H1 (cell line): ENCODE measurements around the gene SNTG2.

ENCODE experiments used
- CHD2 ChIP-seq: IDR thresholded peaks from 2 replicates; pipeline ENCODE4 v1.6.1; 2012; ENCODE audit warnings: low read length, improper control_type of control experiment
- EZH2 ChIP-seq: fragments of 200-600 bp; sonication (generic); IDR thresholded peaks from 2 replicates; pipeline ENCODE4 v1.7.1; 2012; ENCODE audit warnings: low read depth, mild to moderate bottlenecking, moderate library complexity, low read length, inconsistent platforms; ENCODE audit not compliant: severe bottlenecking
- KDM1A ChIP-seq: fragments of 200-600, 300-600 bp; sonication (generic); IDR thresholded peaks from 2 replicates; pipeline ENCODE4 v1.7.1; 2016; ENCODE audit warnings: mild to moderate bottlenecking, low read length, borderline replicate concordance
- POLR2A ChIP-seq, 2 experiments: IDR thresholded peaks; 1 replicate in 1 of 2; 2 replicates in 1 of 2; pipeline ENCODE4 v1.6.1; 2011; ENCODE audit warnings: low read depth in 2 of 2, low read length in 2 of 2, mild to moderate bottlenecking in 2 of 2; ENCODE audit errors: control extremely low read depth in 1 of 2
- POLR2AphosphoS5 ChIP-seq: IDR thresholded peaks from 2 replicates; pipeline ENCODE4 v1.6.1; 2011; ENCODE audit warnings: low read depth, low read length
- POU5F1 ChIP-seq: IDR thresholded peaks from 2 replicates; pipeline ENCODE4 v1.6.1; 2011; ENCODE audit warnings: low read depth, mild to moderate bottlenecking, low read length, moderate library complexity
- RXRA ChIP-seq: IDR thresholded peaks from 2 replicates; pipeline ENCODE4 v1.6.1; 2011; ENCODE audit warnings: low read depth, mild to moderate bottlenecking, low read length, moderate library complexity; ENCODE audit not compliant: insufficient read depth
- SP1 ChIP-seq: IDR thresholded peaks from 2 replicates; pipeline ENCODE4 v1.6.1; 2011; ENCODE audit warnings: low read depth, low read length
- TF ChIP-seq, protein P1 (sequence below), 3 experiments: IDR thresholded peaks; 1 replicate in 2 of 3; 2 replicates in 1 of 3; pipeline versions ENCODE4 v1.5.1 to v1.6.1; 2011; ENCODE audit warnings: low read length in 3 of 3, mild to moderate bottlenecking in 3 of 3, inconsistent platforms in 2 of 3, low read depth in 1 of 3, moderate library complexity in 1 of 3; ENCODE audit not compliant: insufficient read depth in 1 of 3; ENCODE audit errors: control extremely low read depth in 1 of 3

- no peak for TF ChIP-seq EZH2
- TF ChIP-seq, protein P1, sequence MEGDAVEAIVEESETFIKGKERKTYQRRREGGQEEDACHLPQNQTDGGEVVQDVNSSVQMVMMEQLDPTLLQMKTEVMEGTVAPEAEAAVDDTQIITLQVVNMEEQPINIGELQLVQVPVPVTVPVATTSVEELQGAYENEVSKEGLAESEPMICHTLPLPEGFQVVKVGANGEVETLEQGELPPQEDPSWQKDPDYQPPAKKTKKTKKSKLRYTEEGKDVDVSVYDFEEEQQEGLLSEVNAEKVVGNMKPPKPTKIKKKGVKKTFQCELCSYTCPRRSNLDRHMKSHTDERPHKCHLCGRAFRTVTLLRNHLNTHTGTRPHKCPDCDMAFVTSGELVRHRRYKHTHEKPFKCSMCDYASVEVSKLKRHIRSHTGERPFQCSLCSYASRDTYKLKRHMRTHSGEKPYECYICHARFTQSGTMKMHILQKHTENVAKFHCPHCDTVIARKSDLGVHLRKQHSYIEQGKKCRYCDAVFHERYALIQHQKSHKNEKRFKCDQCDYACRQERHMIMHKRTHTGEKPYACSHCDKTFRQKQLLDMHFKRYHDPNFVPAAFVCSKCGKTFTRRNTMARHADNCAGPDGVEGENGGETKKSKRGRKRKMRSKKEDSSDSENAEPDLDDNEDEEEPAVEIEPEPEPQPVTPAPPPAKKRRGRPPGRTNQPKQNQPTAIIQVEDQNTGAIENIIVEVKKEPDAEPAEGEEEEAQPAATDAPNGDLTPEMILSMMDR (IDR thresholded peaks at IDR 0.05; ENCODE audit: control extremely low read depth in 1 of 3, insufficient read depth in 1 of 3, low read depth in 1 of 3, low read length in 3 of 3): no peak
- no peak for TF ChIP-seq POLR2AphosphoS5
- TF ChIP-seq POLR2A (IDR thresholded peaks at IDR 0.05; ENCODE audit: control extremely low read depth in 1 of 2, low read depth in 2 of 2, low read length in 2 of 2): no peak
- TF ChIP-seq CHD2: no peak
- no peak for TF ChIP-seq RXRA
- no peak for TF ChIP-seq KDM1A
- no peak for TF ChIP-seq SP1
- no peak for TF ChIP-seq POU5F1
Observed at GRCh38 chr2:1053786-1054185, 103.1 kb downstream of the SNTG2 start.
